Immature natural killer cell (primary cell): ENCODE data around the gene PRR30. TPM values are rescaled to one million over a fixed set of nuclear protein-coding genes. Genes with fewer than 3 reads are reported as not detected.

Experiments
- DNase-seq, 3 donors: peaks; one replicate each; pipeline ENCODE4 v3.0.0; 2022; ENCODE audit warnings: mixed read lengths in 1 of 3
- H3K27ac Mint-ChIP-seq, 6 donors: one replicate each; pipeline ENCODE4 v1.8.0; 2020; ENCODE audit warnings: mixed read lengths in 6 of 6, mild to moderate bottlenecking in 5 of 6, inconsistent platforms in 4 of 6, moderate library complexity in 3 of 6
- H3K27me3 Mint-ChIP-seq, 3 donors: one replicate each; pipeline ENCODE4 v1.8.0; 2020 to 2021; ENCODE audit warnings: low read depth in 3 of 3, mild to moderate bottlenecking in 3 of 3, mixed read lengths in 3 of 3, moderate library complexity in 3 of 3, inconsistent platforms in 1 of 3
- H3K36me3 Mint-ChIP-seq, 3 donors: one replicate each; pipeline ENCODE4 v1.8.0; 2020; ENCODE audit warnings: mixed read lengths in 3 of 3, inconsistent platforms in 2 of 3, mild to moderate bottlenecking in 2 of 3
- H3K4me1 Mint-ChIP-seq, 2 donors: one replicate each; pipeline ENCODE4 v1.8.0; 2020; ENCODE audit warnings: inconsistent platforms in 2 of 2, mild to moderate bottlenecking in 2 of 2, mixed read lengths in 2 of 2, moderate library complexity in 1 of 2
- H3K4me3 Mint-ChIP-seq, 5 donors: one replicate each; pipeline ENCODE4 v1.8.0; 2020; ENCODE audit warnings: mild to moderate bottlenecking in 5 of 5, mixed read lengths in 5 of 5, inconsistent platforms in 3 of 5, moderate library complexity in 3 of 5
- H3K9me3 Mint-ChIP-seq, 6 donors: one replicate each; pipeline ENCODE4 v1.8.0; 2020; ENCODE audit warnings: mild to moderate bottlenecking in 6 of 6, mixed read lengths in 6 of 6, inconsistent platforms in 4 of 6, moderate library complexity in 3 of 6
- polyA plus RNA-seq, 3 donors: library from polyadenylated mRNA; unstranded; fragments of 300-500 nt; fragmentation: Illumina TruSeq; gene quantifications; one replicate each; pipeline ENCODE4 v1.2.3, GENCODE V29; 2021

Gene PRR30
- polyA plus RNA-seq, 3 donors from 2014 or later, result not detected

- Mint-ChIP-seq H3K4me1 (peaks cover 4 to 6% of the 10 kb centered on the region in 2 donors), H3K36me3 (no peaks in the 10 kb centered on the region), H3K4me3 (peak overlapping the region in 2 of 5 donors; percentile 17 to 46), H3K27ac (no peak overlapping the region), H3K27me3 (peaks cover 0 to 2% (median 2%) of the 10 kb centered on the region in 3 donors), H3K9me3 (no peaks in the 10 kb centered on the region)
- no peak for DNase-seq
Observed at GRCh38 chr2:27170581-27171337, 31.5 kb upstream of the PRR30 start.

GRCh38 chr2:27164960-27165763 lies 26.0 kb upstream of the PRR30 start:
- Mint-ChIP-seq H3K4me1 (peaks cover 0 to 4% of the 10 kb centered on the region in 2 donors), H3K27ac (no peak overlapping the region), H3K27me3 (peaks cover 0 to 3% (median 2%) of the 10 kb centered on the region in 3 donors), H3K36me3 (no peaks in the 10 kb centered on the region), H3K4me3 (no peak overlapping the region), H3K9me3 (no peaks in the 10 kb centered on the region)
- DNase-seq, result no peak

DNA sequence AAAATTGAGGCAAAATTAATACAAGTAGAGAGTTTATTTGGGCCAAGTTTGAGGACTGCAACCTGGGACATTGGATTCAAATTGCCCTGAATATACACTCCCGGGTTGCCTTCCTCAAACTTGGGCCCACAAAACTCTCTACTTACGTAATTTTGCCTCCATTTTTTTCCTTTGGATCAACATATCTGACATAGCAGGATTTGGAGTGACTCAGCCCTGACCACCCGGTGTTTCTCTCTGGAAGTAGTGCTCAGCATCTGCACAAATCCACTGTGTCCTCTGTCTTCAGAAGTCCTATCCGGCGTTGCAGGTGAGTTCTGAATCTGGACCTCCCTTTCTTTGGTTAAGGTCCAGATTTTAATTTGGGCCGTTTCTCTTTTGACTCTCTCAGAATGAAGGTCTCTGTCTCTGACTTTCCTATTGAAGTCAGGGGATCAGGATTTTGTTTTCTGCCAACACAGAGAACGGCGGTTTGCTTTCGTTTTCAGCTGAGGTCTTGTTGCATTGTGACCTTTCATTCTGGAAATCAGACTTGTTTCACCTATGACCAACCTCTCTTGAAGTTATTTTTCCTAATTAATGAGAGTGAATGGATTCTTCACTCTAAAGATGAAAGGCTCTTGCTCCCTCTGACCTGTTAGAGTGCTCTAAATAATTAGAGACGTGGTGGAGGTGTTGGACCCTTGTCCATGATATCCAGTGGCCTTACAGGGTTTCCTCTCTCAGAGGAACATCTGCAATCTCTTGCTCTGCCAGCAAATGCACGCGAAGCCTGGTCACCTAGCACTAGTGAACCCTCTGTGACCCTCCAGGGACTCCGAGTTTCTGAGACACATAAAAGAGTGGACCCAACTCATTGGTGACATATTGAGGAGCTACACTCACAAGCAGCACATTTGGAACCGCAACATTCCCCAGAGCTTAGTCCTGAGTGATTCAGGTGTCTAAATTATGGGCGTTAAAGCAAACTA lies 23.2 kb upstream of the PRR30 start:
- no peak for DNase-seq
- Mint-ChIP-seq H3K4me3 (no peak overlapping the region), H3K27ac (no peak overlapping the region), H3K9me3 (no peaks in the 10 kb centered on the region), H3K27me3 (peaks cover 0 to 3% (median 2%) of the 10 kb centered on the region in 3 donors), H3K36me3 (no peaks in the 10 kb centered on the region), H3K4me1 (no peaks in the 10 kb centered on the region)

DNA sequence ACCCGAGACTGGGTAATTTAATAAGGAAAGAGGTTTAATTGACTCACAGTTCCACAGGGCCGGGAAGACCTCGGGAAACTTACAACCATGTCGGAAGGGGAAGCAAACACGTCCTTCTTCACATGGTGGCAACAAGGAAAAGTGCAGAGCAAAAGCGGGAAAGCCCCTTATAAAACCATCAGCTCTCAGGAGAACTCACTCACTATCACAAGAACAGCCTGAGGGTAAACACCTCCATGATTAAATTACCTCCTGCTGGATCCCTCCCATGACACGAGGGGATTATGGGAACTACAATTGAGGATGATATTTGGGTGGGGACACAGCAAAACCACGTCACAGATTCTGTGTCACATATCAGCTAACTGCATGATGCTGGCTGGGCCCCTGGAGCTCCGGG lies 21.0 kb upstream of the PRR30 start:
- Mint-ChIP-seq H3K36me3 (no peaks in the 10 kb centered on the region), H3K27me3 (peaks cover 0 to 2% (median 1%) of the 10 kb centered on the region in 3 donors), H3K4me1 (no peaks in the 10 kb centered on the region), H3K4me3 (no peak overlapping the region), H3K9me3 (no peaks in the 10 kb centered on the region), H3K27ac (no peak overlapping the region)
- DNase-seq, result no peak

DNA sequence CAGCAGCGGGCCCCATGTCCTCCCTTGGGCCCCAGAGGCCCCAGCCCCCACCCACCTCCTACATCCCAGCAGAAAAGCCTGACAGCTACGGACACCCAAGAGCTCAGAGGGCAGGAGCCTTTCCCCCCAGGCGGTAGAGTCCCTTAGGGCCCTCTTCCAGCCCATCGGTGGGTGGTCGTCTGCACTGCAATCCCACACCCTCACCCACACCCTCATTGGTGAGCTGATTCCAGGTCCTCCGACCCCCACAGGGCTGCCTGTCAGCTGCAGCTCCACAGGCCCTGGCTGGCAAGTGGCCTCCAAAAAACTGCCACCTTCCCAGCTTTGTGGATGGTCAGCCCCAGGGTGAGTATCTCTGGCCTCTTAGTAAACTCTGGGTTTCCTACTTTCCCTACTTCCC lies 20.1 kb upstream of the PRR30 start:
- no peaks in the 10 kb centered on the region for H3K9me3 Mint-ChIP-seq
- no peak overlapping the region for H3K4me3 Mint-ChIP-seq
- no peaks in the 10 kb centered on the region for H3K4me1 Mint-ChIP-seq
- H3K27ac Mint-ChIP-seq, result no peak overlapping the region
- H3K36me3 Mint-ChIP-seq, result no peaks in the 10 kb centered on the region
- peaks cover 0 to 2% (median 1%) of the 10 kb centered on the region in 3 donors for H3K27me3 Mint-ChIP-seq
- DNase-seq, result no peak

DNA sequence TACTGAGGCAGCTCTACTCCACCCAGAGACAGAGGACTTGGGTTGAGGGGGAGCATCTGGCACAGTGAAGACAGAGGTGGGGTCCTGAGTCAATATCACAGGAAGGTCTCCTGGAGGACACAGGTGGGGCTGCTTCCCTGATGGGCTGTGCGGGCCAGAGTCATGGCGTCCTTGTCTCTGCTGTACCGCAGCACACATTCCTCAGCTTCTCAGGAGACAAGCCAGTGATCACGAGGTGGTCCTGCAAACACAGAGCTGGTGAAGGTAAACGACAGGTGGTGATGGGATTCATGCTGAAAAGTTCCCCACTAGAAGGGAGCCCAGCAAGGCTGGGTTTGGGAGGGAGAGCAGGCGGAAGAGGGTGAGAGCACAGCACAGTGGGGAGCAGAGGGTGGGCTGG lies 19.3 kb upstream of the PRR30 start:
- Mint-ChIP-seq H3K27me3 (peaks cover 0 to 2% (median 1%) of the 10 kb centered on the region in 3 donors), H3K4me1 (no peaks in the 10 kb centered on the region), H3K36me3 (no peaks in the 10 kb centered on the region), H3K9me3 (no peaks in the 10 kb centered on the region), H3K4me3 (no peak overlapping the region), H3K27ac (no peak overlapping the region)
- no peak for DNase-seq

- H3K36me3 Mint-ChIP-seq, result no peaks in the 10 kb centered on the region
- no peak overlapping the region for H3K27ac Mint-ChIP-seq
- DNase-seq, result no peak
- H3K4me1 Mint-ChIP-seq, result no peaks in the 10 kb centered on the region
- H3K27me3 Mint-ChIP-seq, result peaks cover 0 to 2% (median 2%) of the 10 kb centered on the region in 3 donors
- no peaks in the 10 kb centered on the region for H3K9me3 Mint-ChIP-seq
- no peak overlapping the region for H3K4me3 Mint-ChIP-seq
Observed at GRCh38 chr2:27155069-27155520, 15.9 kb upstream of the PRR30 start.

DNA sequence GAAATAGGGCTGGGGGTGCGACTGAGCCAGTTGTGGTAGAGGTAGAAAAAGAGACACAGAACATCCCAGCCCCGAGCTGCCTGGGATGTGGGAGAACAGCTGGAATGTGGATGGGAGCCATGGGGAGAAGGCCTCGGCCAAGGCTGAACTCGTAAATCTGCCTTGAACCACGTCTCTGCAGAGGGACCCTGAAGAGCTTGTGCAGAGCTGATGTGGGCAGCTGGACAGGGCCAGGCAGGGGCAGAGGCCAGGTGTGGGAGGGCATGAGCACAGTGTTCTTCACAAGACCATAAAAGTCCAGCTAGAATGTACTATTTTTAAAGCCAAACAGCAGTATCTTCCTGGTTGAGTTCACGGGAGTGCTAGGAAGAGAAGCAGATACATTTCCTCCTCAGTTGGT lies 15.3 kb upstream of the PRR30 start:
- no peak overlapping the region for H3K27ac Mint-ChIP-seq
- no peak for DNase-seq
- no peaks in the 10 kb centered on the region for H3K9me3 Mint-ChIP-seq
- no peaks in the 10 kb centered on the region for H3K36me3 Mint-ChIP-seq
- H3K27me3 Mint-ChIP-seq, result peaks cover 0 to 2% (median 2%) of the 10 kb centered on the region in 3 donors
- H3K4me1 Mint-ChIP-seq, result no peaks in the 10 kb centered on the region
- H3K4me3 Mint-ChIP-seq, result no peak overlapping the region

- no peak for DNase-seq
- peaks cover 2 to 4% (median 3%) of the 10 kb centered on the region in 3 donors for H3K27me3 Mint-ChIP-seq
- H3K9me3 Mint-ChIP-seq, result no peaks in the 10 kb centered on the region
- no peak overlapping the region for H3K27ac Mint-ChIP-seq
- H3K36me3 Mint-ChIP-seq, result no peaks in the 10 kb centered on the region
- no peak overlapping the region for H3K4me3 Mint-ChIP-seq
- no peaks in the 10 kb centered on the region for H3K4me1 Mint-ChIP-seq
Observed at GRCh38 chr2:27152796-27153464, 13.7 kb upstream of the PRR30 start.

- Mint-ChIP-seq H3K27ac (no peak overlapping the region), H3K4me1 (no peaks in the 10 kb centered on the region), H3K9me3 (no peaks in the 10 kb centered on the region), H3K4me3 (no peak overlapping the region), H3K36me3 (no peaks in the 10 kb centered on the region), H3K27me3 (peaks cover 2 to 6% (median 4%) of the 10 kb centered on the region in 3 donors)
- no peak for DNase-seq
Observed at GRCh38 chr2:27152102-27152795, 13.0 kb upstream of the PRR30 start.

DNA sequence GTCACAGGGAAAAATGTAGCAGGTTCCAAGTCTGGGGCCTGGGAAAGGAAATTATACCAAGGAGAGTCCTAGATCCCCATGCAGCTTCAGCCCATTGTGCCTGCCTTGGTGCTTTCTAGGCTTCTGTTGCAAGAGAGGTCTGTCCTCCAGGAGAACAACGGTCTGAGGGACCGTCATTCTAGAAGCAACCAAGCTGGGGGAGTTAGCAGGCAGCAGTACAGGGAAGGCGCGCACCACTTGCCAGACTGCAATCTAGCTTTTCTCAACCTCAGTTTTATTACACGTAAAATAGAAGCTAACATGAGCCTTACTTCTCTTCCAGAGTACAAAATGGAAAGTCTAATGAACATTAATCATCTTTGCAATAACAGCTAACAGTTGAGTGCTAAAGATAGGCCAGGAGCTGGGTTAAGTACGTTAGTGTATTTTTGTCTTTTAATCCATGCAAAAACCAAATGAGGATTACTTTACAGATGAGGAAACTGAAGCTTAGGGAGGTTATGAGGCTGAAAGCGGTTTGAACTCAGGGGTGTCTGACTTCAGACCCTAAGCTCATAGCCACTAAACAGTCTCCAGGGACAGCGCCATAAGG lies 11.5 kb upstream of the PRR30 start:
- no peak overlapping the region for H3K27ac Mint-ChIP-seq
- H3K27me3 Mint-ChIP-seq, result peaks cover 1 to 9% (median 4%) of the 10 kb centered on the region in 3 donors
- no peaks in the 10 kb centered on the region for H3K4me1 Mint-ChIP-seq
- H3K4me3 Mint-ChIP-seq, result no peak overlapping the region
- no peaks in the 10 kb centered on the region for H3K9me3 Mint-ChIP-seq
- no peaks in the 10 kb centered on the region for H3K36me3 Mint-ChIP-seq
- no peak for DNase-seq

DNA sequence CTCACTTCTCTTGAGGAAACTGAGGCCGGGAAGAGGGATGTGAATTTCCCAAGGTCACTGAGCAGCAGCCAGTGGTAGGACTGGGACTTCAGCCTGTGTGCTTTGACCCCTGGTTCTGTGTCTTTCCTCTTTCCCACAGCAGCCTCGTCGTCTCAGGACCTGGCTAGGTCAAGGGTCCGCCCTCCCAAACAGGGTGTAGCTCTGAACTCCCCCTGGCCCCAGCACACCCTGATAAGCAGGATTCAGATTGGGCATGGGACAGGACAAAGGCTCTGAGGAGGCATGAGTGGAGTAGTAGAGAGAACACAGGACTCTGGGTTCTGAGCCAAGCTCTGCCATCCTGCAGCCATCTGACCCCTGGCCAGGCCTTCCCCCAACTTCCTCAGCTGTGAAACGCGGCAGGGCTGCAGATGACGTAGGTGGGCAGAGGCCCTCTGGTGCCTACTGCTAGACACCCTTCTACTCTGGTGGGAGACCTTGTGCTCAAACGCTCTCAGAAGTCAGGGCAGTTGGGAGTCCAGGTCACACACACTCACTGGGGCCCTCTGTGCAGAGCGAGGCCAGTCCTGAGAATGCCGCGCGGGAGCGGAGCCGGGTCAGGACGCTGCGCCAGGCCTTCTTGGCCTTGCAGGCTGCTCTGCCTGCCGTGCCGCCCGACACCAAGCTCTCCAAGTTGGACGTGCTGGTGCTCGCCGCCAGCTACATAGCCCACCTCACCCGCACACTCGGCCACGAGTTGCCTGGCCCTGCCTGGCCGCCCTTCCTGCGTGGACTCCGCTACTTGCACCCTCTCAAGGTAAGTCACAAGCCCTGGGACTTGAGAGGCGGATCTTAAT lies 10.6 kb upstream of the PRR30 start:
- H3K9me3 Mint-ChIP-seq, result no peaks in the 10 kb centered on the region
- peaks cover 3 to 12% (median 4%) of the 10 kb centered on the region in 3 donors for H3K27me3 Mint-ChIP-seq
- DNase-seq, result no peak
- H3K36me3 Mint-ChIP-seq, result no peaks in the 10 kb centered on the region
- no peak overlapping the region for H3K27ac Mint-ChIP-seq
- H3K4me3 Mint-ChIP-seq, result no peak overlapping the region
- H3K4me1 Mint-ChIP-seq, result no peaks in the 10 kb centered on the region
